Activated CD4-positive, alpha-beta T cell treated with anti-CD3 and anti-CD28 coated beads for 24 hours (primary cell): ENCODE results near the gene ZFP36L1.

ENCODE experiments used
- DNase-seq, 2 donors: peaks; one replicate each; pipeline ENCODE4 v3.0.0-alpha.2; 2020; ENCODE audit warnings: low read depth in 2 of 2

The ZFP36L1 gene

GRCh38 chr14:68738559-68738958, 54.3 kb downstream of the ZFP36L1 start:
- no peak for DNase-seq
